Endothelial cell of hepatic sinusoid (primary cell): ENCODE measurements around the gene IGIP.

ENCODE experiments used
- in situ Hi-C: cut with HindIII; loops from 2 replicates; pipeline ENCODE4 v1.10.0; 2017; ENCODE audit warnings: low sequenced_read_pairs

IGIP gene

DNA sequence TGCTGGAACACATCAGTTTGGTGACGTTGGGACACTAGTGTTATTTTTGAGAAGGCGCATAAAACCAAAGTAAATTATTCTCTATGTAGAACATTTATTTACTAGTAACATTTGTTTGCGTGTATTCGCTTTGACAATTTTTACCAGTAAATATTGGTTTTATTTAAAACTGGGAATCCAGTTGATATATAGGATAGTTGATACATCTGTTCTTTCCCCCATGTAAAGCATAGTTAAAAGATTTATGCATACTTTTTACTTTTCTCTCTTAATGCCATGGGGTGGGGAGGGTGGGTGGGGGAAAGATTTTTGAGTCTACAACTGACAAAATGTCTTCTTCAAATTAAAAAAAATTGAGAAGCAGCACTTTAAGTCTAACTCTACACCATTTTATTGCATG, at the start of gene IGIP:
Gene IGIP (plus strand): TSS at position 301 of the 400 bp plus-strand sequence. CDS start 2,540 bp downstream, outside the sequence.
- in situ Hi-C loops: no loop called here

DNA sequence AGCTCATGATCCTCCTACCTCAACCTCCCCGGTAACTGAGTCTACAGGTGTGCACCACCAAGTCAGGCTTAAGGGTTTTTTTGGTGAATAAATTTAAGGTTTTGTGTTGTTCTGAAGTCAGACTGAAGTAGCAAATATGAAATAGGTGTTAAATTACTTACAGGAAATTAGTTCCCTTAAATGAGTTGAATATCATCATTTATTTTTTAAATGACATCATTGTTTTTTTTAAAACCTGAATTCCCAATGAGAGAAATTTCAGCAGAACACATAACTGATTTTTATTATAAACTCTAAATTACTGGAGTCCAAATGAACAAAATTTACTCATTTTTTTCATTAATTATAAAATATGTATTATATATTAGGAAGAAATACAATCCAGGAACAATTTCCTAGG, 49.6 kb upstream of the IGIP start:
- in situ Hi-C loops: no loop called here

DNA sequence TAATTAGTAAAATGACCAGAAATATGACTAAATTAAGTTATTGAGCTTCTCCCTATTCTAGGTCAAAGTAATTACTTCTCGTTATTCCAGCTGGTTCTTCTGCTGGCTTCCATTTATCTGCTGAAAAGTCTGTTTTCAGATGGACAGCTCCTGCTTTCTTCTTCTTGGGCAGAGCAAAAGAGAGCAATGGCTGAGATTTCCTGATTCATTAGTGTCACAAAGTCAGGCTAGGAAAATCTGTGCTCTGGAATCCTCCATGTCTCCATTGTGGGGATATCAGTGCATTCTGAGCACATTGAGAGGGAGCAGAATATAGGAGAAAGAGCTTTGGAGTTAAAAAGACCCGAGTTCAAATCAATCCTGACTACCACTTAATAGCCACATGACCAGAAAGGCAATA, 48.9 kb upstream of the IGIP start:
- in situ Hi-C loops: no loop called here

DNA sequence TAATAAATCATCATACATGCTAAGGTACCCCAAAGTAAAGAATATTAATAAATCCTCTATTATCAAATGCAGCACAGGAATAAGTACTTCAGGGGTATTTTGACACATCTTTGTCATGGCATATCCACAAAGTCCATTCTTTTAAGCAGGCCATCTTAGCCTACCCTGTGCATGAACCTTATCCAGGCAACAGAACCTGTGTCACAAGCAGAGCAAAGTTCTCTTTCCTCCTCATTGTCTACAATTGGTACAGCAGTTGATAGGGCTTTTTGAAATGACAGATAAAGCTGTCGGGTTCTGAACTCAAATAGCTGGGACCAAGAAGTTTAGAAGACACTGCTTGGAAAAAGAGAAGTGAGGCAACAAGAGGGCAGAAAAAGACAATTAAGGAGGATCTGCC, 42.6 kb upstream of the IGIP start:
- in situ Hi-C loops: no loop called here

DNA sequence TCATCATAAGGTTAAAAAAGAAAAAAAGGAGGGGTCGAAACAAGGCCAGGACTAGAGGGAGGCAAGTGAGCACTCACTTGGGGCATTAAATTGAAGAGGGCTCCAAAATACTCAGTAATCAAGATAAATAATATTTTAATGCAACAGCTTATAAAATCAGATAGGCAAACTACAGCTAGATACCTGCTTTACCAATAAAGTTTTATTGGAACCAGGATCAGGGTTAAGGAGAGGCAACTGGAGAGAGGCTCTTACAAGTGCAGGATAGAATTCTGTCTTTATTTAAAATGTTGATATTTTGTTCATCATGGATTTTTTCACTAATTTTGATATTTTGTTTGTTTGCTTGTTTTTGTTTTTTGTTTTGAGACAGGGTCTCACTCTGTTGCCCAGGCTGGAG, 42.1 kb upstream of the IGIP start:
- in situ Hi-C loops: no loop called here

DNA sequence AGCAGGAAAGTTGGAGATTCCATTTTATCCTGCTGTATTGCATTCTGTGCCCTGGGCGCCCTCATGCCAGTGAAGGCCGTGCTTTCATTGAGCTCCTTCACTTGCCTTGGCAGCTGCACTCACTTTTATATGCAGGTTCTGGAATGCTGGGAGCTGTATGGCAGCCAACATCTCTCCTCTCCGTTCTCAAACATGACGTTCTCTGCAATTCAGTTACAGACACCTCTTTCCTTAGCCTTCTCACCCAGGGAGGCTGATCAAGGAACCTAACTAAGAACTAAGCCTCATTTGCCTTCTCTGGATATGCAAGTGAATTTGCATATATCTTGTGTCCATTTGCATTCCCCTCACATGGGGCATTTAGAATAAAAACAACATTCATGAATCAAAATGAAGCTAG, 41.2 kb upstream of the IGIP start:
- in situ Hi-C loops: no loop called here

DNA sequence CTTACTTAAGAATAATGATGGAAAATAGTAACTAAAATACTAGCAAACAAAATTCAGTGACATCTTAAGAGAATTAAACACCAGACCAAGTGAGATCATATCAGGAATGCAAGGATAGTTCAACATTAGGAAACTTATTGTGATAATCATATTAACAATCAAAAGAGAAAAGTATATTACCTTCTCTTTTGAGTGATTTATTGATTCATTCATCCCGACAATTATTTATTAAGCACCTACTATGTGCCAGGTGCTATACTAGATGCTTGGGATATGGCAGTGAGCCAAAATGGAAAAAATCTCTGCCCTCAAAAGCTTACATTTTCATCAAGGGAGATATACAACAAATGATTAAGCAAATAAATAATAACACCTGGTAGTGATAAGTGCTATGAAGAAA, 35.5 kb upstream of the IGIP start:
- in situ Hi-C loops: no loop called here

DNA sequence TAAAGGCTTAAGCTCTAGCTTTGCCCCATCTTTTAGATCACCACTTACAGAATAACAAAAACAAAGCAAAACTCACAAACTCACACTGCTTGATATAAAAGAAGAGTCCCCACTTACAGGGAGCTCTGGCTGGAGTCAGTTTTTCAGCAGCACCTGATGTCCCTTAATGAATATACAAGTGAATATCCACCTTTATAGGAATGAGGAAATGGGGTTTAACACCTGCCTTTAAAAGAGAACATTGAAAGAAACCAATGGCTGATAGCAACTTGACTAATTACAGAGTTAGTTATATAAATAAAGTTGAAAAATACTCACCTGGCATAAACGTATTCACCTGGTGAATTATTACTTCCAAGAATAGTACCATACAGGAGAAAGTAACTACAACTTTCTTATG, 32.6 kb upstream of the IGIP start:
- in situ Hi-C loops: no loop called here

DNA sequence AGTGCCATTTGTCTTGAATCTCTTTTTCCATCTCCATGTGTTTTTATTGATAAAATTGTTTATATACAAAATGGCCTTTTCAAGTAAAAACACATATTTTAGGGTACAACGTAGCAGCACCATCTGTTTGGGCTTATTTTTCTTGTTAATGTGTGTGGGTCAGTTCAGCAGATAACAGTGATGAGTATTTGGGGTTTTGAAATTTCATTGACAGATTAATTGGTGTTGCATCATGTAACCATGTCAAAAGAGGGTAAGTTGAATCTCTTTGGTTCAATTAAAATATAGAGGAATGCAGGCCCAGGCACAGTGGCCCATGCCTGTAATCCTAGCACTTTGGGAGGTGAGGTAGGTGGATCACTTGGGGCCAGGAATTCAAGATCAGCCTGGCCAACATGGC, 31.9 kb upstream of the IGIP start:
- in situ Hi-C loops: no loop called here

DNA sequence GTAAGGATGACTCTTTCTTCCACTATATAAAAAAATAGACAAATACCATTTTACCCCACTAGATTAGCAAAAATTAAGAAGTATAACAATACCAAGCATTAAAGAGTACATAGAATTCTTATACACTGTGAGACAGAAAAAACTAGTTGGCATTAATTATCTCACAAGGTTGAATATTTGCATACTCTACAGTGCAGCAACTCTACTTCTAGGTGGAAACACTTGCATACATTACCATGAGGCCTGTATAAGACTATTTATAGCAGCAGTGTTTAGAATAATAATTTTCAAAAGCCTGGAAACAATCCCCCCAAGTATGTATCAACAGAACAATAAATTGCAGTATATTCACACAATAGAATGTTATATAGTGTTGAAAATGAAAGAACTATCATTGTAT, 30.8 kb upstream of the IGIP start:
- in situ Hi-C loops: no loop called here

DNA sequence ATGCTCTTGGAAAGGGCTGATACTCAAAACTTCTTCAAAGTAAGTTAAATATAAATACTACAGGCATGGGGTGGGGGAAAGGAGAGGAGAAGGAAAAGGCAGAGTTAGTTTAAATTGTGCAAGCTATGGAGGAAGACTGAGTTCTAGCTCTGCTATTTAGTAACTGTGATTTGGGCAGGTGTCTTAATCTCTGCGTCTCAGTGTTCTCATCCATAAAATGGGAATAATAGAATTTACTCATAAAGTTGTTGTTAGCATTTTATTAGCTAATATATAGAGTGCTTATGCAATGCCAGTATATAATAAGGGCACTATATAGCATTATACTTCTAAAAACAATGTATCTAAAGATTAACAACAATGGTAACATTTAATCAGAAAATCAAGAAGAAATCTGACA, 24.6 kb upstream of the IGIP start:
- in situ Hi-C loops: no loop called here

DNA sequence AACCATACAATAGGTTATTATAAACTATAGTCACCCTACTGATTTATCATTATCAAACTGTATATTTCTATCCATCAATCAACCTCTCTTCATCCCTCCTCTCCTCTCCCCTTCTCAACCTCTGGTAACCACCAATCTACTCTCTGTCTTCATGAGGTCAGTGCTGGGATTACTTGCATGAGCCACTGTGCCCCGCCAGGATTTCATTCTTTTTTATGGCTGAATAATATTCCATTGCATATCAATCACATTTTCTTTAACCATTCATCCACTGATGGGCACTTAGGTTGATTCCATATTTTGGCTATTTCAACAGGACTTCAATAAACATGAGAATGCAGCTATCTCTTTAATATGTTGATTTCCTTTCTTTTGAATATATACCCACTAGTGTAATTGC, 22.6 kb upstream of the IGIP start:
- in situ Hi-C loops: no loop called here

DNA sequence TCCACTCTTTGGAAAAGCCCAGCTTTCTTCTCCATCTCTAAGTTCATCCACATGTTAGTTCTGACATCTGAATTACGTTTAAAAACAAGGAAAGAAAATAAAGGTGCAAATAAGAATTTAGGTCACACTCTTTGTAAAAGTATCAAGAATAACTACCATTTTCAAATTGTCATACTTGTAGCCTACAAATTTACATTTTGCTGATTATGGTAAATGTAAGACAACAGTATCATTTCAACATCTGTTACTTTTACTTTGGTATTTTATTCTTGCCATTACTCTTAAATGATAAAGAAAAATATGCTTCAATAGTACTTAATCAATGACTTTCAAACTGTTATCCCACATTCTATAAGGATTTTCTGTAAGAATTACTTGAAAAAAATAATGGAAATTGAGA, 21.6 kb upstream of the IGIP start:
- in situ Hi-C loops: no loop called here

DNA sequence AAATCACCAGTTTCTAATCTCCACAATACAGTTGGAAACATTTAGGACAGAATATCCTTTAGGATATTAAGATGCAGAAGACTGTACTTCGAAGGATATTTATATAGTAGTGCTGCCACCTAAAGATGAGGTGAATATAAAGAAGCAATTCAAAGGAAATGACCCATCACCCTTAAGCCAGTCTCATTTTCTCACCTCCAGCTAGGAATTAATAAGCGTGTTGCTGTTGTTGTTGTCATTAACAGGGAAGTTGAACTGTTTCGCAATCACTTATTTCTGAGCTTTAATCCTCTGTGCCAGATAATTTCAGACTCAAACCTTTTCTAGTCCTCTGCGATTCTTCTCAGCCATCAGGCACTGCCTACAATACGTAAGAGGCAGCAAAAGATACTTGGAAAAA, 19.6 kb upstream of the IGIP start:
- in situ Hi-C loops: no loop called here

DNA sequence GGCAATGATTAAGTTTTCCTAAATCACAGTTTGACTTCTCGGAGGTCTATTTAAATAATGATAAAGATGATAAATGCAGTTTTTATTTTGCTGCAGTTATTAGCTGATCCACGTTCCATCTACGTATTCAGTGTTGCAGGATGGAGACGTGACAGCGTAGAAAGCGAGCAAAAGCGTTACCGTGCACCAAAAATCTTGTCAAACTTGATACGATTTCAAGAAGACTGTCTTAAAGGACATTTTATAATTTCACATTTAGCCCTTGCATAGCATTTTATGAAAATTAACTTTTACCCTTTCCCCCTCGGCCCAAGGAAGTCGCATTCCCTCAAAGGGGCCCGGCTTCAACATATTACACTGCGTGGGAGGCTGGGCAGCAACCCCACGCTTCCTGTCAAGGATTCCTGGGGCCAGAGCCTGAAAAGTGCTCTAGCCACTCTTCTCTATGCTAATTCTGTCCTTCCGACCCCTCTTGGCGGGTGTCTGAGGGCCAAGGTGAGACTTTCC, 18.9 kb upstream of the IGIP start:
- in situ Hi-C loops: no loop called here

DNA sequence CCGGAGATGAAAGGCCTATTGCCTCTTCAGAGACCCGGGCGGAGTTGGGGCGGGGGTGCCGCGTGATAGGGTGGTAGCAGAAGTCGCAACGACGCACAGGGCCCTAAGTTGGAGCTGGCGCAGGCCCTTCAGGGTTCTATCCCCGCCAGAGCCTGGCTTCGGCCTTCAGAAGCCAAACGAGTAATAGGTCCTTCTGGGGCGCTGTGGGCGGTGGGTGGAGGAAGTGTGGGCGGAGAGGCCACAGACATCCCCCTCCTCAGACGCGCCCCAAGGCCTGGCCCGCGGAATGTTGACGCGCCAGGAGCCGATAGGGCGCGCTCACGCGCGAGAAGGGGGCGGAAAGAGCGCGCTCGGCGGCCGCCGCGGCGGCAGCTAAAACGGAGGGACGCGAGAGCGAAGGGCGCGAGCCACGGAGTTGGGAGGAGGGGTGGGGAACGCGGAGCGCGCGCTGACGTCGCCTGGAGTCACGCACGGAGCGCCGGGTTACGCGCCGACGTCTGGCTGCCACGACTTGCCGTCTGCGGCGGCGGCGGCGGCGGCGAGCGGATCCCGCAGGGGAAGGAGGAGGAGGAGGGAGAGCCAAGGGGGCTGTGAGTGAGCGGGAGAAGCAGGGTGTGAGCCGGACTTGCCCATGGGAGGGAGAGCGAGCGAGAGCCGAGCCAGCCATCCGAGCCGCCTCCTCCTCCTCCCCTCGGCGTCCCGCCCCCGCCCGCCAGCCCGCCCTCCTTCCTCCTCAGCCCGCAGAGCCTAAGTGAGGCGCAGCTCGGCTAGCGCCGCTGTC, 18.2 kb upstream of the IGIP start:
- in situ Hi-C loops: no loop called here

DNA sequence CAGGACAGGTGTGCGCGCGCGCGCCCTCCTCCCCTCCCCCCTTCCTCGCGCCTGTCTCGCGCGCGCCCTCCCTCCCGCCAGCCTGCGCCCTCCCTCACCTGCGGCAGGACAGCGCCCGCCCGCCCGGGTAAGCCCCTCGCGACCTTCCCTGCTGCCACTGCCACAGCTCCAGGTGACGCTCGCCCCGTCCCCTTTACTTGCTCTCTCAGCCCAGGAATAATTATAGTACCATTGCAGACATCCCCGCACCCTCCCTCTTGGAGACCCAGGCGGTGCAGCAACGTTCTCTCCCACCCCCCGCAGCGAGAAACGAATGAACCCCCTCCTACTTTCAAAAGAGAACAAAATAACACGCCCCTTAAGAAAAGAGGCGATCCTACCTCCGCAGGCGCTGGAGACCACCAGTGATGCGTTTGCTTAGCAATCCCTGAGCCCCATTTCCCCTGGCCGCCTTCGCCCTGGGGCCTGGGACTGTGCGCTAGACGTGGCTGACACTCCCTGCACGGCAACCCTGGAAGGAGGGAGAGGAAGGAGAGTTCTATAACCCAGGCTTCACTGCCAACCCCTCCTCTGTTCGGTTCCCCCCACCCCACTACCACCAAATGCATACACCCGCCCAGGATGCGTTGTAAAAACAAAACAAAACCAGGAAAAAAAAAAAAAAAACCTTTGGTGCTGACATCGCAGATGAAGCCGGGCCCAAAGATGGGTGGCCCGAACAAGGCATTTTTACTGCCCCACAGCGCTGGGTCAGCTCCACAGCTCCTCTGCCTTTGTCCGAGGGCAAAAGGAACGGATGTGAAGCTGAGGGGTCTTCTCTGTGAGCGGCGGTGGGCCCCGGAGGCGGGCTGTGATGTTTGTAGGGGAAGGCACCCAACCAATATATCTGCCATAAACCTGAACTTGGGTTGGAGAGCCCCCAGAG, 17.4 kb upstream of the IGIP start:
- in situ Hi-C loops: no loop called here

DNA sequence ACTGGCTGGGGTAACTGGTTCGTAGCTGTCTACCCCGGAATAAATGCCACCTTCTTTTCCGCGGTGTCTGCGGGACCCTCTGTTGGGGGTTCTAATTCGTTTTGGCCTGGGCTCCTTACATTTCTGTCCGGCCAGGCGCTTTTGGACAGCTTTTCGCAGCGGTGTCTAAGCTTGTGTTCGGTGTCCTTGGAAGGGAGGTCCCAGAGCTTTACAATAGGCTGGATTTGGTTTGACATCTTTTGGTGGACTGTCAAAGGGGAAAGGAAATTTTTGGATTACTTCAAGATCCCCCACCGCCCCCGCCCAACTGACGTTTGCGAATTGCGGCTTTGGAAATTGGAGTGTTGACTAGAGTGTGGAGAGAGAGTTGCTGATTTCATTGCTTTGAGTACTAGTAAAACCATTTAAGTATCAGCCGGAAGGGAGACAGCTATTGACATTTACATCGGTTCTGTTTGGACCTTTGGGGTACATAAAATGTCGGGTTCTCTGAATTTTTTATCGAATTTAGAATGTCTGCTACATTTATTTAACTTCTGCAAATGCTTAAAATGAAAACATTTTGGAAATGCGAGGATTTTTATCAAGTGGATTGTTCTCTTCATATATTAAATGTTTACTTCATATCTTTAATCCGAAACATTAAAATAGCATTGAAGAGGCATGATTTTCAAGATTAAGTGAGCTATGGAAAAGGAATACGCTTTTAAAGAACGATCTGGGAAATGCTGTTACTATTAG, 16.5 kb upstream of the IGIP start:
- in situ Hi-C loops: no loop called here

DNA sequence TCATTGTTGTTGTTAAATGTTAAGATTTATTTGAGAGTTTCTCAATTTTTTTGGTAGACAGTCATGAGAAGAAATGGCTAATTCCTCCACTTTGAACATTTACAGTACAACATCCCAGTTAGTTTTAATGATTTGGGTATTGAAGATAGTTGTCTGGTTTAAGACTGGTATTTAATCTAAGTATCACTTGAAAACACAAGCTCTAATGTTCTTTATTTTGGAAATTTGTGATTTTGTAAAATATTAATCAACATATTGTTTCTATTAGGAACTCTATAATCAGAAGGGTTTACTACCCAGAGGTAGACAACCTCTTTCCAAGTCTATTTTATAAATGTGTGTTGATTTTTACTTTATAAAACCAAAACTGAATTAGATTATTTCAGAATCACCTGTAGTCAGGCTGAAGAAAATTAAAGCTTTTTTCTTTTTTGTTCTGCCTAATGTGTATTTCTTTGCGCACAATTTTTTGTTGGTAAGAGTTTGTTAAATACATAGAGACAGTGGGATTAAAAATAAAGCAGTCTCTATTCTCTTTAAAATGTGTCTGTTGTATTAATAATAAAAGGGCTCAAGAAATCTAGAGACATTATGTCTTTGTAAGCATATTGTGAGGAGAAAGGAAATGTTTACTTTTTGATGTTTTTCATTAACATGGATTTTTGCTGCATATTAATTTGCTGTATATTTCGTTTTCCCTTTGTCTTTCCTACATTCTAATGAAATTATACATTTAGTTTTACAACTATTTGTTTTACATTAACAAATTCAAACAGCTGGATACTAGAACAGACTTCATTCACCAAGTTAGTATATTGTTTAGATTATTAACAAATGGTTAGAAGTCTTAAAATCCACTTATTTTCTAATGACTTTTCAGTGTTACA, 15.7 kb upstream of the IGIP start:
- in situ Hi-C loops: no loop called here

DNA sequence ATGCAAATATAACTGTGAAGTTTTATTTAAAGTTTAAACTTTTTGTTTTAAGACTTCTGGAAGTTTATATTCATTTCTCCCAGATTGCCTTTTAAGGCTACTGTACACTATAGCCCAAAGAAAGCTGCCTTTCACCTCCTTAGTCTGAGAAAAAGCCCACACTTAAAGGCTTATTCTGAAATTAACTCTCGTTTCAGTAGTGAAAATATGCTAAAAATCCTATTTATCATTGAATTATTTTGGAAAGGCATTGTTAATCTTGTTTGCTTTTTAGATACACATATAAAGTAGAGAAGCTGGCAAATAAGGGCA, 15.1 kb upstream of the IGIP start:
- in situ Hi-C loops: no loop called here
